GM12873 (cell line): Measurements from ENCODE around the gene RHPN2.

ENCODE experiments used
- CTCF ChIP-seq: IDR thresholded peaks from 2 replicates; pipeline ENCODE4 v1.5.1; 2012; ENCODE audit warnings: low read depth, mild to moderate bottlenecking, moderate library complexity, low read length, control low read depth; ENCODE audit not compliant: insufficient read depth; ENCODE audit errors: missing control alignments

Gene RHPN2

GRCh38 chr19:33064792-33065550 lies at the start of gene RHPN2:
RHPN2 (minus strand) TSS chr19:33064888; CDS start chr19:33064852, 36 bp downstream.
- TF ChIP-seq CTCF = no peak

GRCh38 chr19:33114312-33114711 lies 49.6 kb upstream of the RHPN2 start:
- no peak for TF ChIP-seq CTCF

GRCh38 chr19:33111587-33111986 lies 46.9 kb upstream of the RHPN2 start:
- no peak for TF ChIP-seq CTCF

- no peak for TF ChIP-seq CTCF
Measured at GRCh38 chr19:33110137-33110910, 45.6 kb upstream of the RHPN2 start.

- TF ChIP-seq CTCF = no peak
Measured at GRCh38 chr19:33108161-33108560, 43.5 kb upstream of the RHPN2 start.

- no peak for TF ChIP-seq CTCF
Measured at GRCh38 chr19:33102893-33103292, 38.2 kb upstream of the RHPN2 start.

- TF ChIP-seq CTCF = no peak
Measured at GRCh38 chr19:33100894-33101644, 36.4 kb upstream of the RHPN2 start.
